Esophagus (tissue), 2 donors: ENCODE measurements around the gene DMD. TPM values are rescaled to one million over a fixed set of nuclear protein-coding genes. Genes with fewer than 3 reads are reported as not detected.

Experiments
- H3K27ac ChIP-seq, 2 donors: one replicate each; pipeline ENCODE4 v1.5.1; 2013; ENCODE audit warnings: low read depth in 2 of 2, mild to moderate bottlenecking in 2 of 2, inconsistent platforms in 1 of 2, low read length in 1 of 2, moderate library complexity in 1 of 2
- H3K27me3 ChIP-seq, 2 donors: one replicate each; pipeline ENCODE4 v1.6.1; 2013; ENCODE audit warnings: low read length in 2 of 2, control low read depth in 1 of 2, mild to moderate bottlenecking in 1 of 2; ENCODE audit not compliant: insufficient read depth in 2 of 2, control insufficient read depth in 1 of 2
- H3K36me3 ChIP-seq, 2 donors: one replicate each; pipeline ENCODE4 v1.6.1; 2013; ENCODE audit warnings: low read length in 1 of 2; ENCODE audit not compliant: control insufficient read depth in 2 of 2, insufficient read depth in 2 of 2
- H3K4me1 ChIP-seq, 2 donors: one replicate each; pipeline ENCODE4 v1.6.1; 2013; ENCODE audit warnings: low read length in 1 of 2; ENCODE audit not compliant: control insufficient read depth in 2 of 2, insufficient read depth in 2 of 2
- H3K4me3 ChIP-seq, 2 donors: one replicate each; pipeline ENCODE4 v1.5.1; 2013; ENCODE audit warnings: low read length in 2 of 2, mild to moderate bottlenecking in 2 of 2, low read depth in 1 of 2, moderate library complexity in 1 of 2
- H3K9me3 ChIP-seq, 2 donors: one replicate each; pipeline ENCODE4 v1.6.1; 2013; ENCODE audit warnings: mild to moderate bottlenecking in 2 of 2, low read depth in 1 of 2, low read length in 1 of 2, moderate library complexity in 1 of 2; ENCODE audit not compliant: control insufficient read depth in 2 of 2, insufficient read depth in 1 of 2
- WGBS, 2 donors: extraction: QIAGEN DNeasy Blood & Tissue Kit; methylation state at CpG; one replicate each; pipeline ENCODE4 v1.1.7; 2013; 5-methylcytosine and 5-hydroxymethylcytosine counted together
- polyA plus RNA-seq, 2 donors: library from polyadenylated mRNA; stranded (reverse); fragments of 200-250 nt; gene quantifications; one replicate each; pipeline ENCODE4 v1.2.3, GENCODE V29; 2013
- donor health status: healthy with polysubstance abuse.
- donor health status: Bipolar disorder and iron deficiency.

DMD gene
- polyA plus RNA-seq, 2 donors = 2.4 to 3.6 TPM

DNA sequence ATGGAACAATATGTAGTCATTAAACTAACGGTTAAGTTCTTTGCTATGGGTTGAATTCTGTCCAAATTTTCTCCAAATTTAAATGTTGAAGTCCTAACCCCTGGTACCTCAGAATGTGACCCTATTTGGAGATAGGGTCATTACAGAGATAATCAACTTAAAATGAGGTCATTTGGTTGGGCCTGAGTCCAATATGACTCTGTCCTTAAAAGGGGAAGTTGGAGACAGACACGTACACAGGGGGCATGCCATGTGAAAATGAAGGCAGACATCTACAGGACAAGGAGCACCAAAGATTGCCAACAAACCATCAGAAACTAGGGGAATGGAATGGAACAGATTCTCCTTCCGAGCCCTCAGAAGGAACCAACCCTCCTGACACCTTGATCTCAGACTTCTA, 1647.6 kb downstream of the DMD start:
- H3K27ac ChIP-seq = no peak overlapping the region
- H3K9me3 ChIP-seq = no peaks in the 10 kb centered on the region
- no peaks in the 10 kb centered on the region for H3K27me3 ChIP-seq
- H3K4me1 ChIP-seq = no peaks in the 10 kb centered on the region
- no peak overlapping the region for H3K4me3 ChIP-seq
- WGBS, 2 donors = 69 to 73% methylated on average over 3 of the region's 3 CpGs
- no peaks in the 10 kb centered on the region for H3K36me3 ChIP-seq

DNA sequence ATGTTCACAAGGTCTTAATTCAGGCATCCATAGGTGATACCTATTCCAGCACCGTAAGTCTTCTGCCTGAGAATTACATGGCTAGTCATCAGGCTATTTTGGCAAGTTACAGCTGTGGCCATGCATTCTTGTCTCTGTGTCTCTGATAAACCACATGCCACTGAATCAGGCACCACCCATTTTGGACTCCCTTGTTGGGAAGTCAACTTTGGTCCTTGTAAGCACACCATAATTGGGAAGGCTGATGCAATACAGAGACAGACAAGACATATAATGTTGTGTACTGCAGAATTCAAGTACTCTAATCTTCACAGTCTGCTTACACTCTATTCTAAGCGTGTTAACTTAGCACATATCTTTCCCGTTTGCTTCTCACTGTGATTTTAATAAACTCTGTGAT, 1655.8 kb downstream of the DMD start:
- Histone ChIP-seq H3K4me3 (no peak overlapping the region), H3K36me3 (no peaks in the 10 kb centered on the region), H3K4me1 (no peaks in the 10 kb centered on the region), H3K27me3 (peaks cover 0 to 3% of the 10 kb centered on the region in 2 donors), H3K9me3 (no peaks in the 10 kb centered on the region), H3K27ac (no peak overlapping the region)
- 84 to 91% methylated on average over 3 of the region's 3 CpGs for WGBS, 2 donors

DNA sequence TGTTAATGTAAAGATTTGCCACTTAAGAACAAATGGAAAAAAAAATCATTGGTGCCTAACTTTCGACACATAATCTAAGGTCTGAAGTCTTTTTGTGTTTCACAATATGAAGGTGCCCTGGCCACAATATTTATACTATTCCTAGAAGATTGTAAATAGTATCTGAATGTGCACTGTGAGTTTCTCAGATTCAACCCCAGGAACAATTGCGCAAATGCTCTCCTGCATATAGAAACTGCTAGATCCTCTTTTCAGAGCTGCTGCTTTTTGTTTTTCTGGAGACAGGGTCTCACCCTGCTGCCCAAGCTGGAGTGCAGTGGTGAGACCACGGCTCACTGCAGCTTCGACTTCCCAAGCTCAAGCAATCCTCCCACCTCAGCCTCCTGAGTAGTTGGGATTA, 1659.4 kb downstream of the DMD start:
- Histone ChIP-seq H3K4me3 (no peak overlapping the region), H3K36me3 (no peaks in the 10 kb centered on the region), H3K4me1 (no peaks in the 10 kb centered on the region), H3K27me3 (peaks cover 0 to under 1% of the 10 kb centered on the region in 2 donors), H3K9me3 (no peaks in the 10 kb centered on the region), H3K27ac (no peak overlapping the region)
- 86 to 92% methylated on average over 4 of the region's 4 CpGs for WGBS, 2 donors

- no peaks in the 10 kb centered on the region for H3K27me3 ChIP-seq
Measured at GRCh38 chrX:31550158-31550557, 1661.2 kb downstream of the DMD start.

GRCh38 chrX:31547816-31548215, 1663.5 kb downstream of the DMD start:
- Histone ChIP-seq H3K36me3 (no peaks in the 10 kb centered on the region), H3K27me3 (no peaks in the 10 kb centered on the region), H3K9me3 (no peaks in the 10 kb centered on the region), H3K4me3 (no peak overlapping the region), H3K27ac (no peak overlapping the region), H3K4me1 (no peaks in the 10 kb centered on the region)
- WGBS, 2 donors = 63 to 74% methylated on average over 3 of the region's 3 CpGs

More at GRCh38 chrX:31550158-31550557, 1661.2 kb downstream of the DMD start:
- H3K9me3 ChIP-seq = no peaks in the 10 kb centered on the region
- no peak overlapping the region for H3K4me3 ChIP-seq
- no peaks in the 10 kb centered on the region for H3K36me3 ChIP-seq
- WGBS, 2 donors = 74 to 79% methylated on average over 2 of the region's 2 CpGs
- no peaks in the 10 kb centered on the region for H3K4me1 ChIP-seq
- no peak overlapping the region for H3K27ac ChIP-seq

DNA sequence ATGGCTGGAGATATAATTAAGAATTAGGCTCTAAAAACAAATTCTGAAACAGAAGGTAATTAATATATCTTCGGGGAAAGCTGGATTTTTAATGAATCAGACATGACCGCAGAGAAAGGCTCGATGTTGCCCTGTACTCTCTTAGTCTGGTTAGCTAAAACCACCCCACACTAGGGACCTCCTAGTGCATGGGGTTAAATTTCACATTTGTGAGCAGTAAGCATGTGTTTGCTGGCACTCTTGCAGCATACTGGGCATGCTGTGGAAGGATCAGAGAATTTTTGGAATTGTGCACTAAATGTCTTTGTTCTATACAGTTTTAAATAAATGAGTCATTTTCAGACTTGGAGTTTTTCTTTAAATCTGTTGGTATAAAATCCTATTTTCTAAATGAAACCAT, 1663.9 kb downstream of the DMD start:
- Histone ChIP-seq H3K27me3 (no peaks in the 10 kb centered on the region), H3K27ac (no peak overlapping the region), H3K9me3 (no peaks in the 10 kb centered on the region), H3K36me3 (no peaks in the 10 kb centered on the region), H3K4me3 (no peak overlapping the region), H3K4me1 (no peaks in the 10 kb centered on the region)
- WGBS, 2 donors = 81 to 91% methylated on average over 3 of the region's 3 CpGs

- 45 to 53% methylated on average over 3 of the region's 3 CpGs for WGBS, 2 donors
- Histone ChIP-seq H3K27me3 (no peaks in the 10 kb centered on the region), H3K9me3 (no peaks in the 10 kb centered on the region), H3K27ac (no peak overlapping the region), H3K36me3 (no peaks in the 10 kb centered on the region), H3K4me3 (no peak overlapping the region), H3K4me1 (no peaks in the 10 kb centered on the region)
Measured at GRCh38 chrX:31546126-31546525, 1665.2 kb downstream of the DMD start.

GRCh38 chrX:31545726-31546125, 1665.6 kb downstream of the DMD start:
- Histone ChIP-seq H3K27ac (no peak overlapping the region), H3K36me3 (no peaks in the 10 kb centered on the region), H3K4me3 (no peak overlapping the region), H3K4me1 (no peaks in the 10 kb centered on the region), H3K27me3 (no peaks in the 10 kb centered on the region), H3K9me3 (no peaks in the 10 kb centered on the region)
- whole genome bisulfite sequencing, 2 donors = 69 to 76% methylated on average over 5 of the region's 5 CpGs

- WGBS, 2 donors = 91 to 96% methylated on average over 3 of the region's 3 CpGs
- no peaks in the 10 kb centered on the region for H3K4me1 ChIP-seq
- H3K27ac ChIP-seq = no peak overlapping the region
- H3K4me3 ChIP-seq = no peak overlapping the region
- no peaks in the 10 kb centered on the region for H3K9me3 ChIP-seq
- H3K36me3 ChIP-seq = no peaks in the 10 kb centered on the region
- H3K27me3 ChIP-seq = no peaks in the 10 kb centered on the region
Measured at GRCh38 chrX:31545191-31545590, 1666.2 kb downstream of the DMD start.

DNA sequence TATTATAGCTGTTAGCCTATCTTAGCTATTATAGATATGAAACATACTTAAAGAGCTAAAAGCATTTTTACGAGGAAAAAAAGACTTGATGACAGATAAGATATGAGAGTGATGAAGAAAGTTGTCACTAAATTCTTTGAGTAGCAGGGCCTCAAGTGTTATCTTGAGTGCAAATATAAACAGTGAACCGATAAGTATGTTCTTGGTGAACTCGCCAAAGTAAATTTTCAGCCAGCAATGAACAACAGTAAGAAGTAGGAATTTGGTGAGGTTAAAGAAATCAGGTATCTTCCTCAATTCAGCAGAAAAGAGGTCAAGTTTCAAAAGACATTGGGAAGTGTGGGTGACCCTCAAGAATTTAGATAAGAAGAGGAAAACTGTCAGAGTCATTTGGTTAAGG, 1667.7 kb downstream of the DMD start:
- Histone ChIP-seq H3K36me3 (no peaks in the 10 kb centered on the region), H3K4me3 (no peak overlapping the region), H3K9me3 (no peaks in the 10 kb centered on the region), H3K27ac (no peak overlapping the region), H3K4me1 (no peaks in the 10 kb centered on the region), H3K27me3 (no peaks in the 10 kb centered on the region)
- 67% methylated on average over 3 of the region's 3 CpGs for WGBS, 2 donors
